Measurements from ENCODE around the gene SYPL1. TPM values are rescaled to one million over a fixed set of nuclear protein-coding genes. Genes with fewer than 3 reads are reported as not detected.

SYPL1 gene
- total and polyA plus RNA-seq, 8 donors: 16.4 to 44.7 (median 33.5) TPM

- no peak for FAIRE-seq
- DNase-seq: no peak
Observed at GRCh38 chr7:106069471-106070200, 42.5 kb downstream of the SYPL1 start.

GRCh38 chr7:106068986-106069385 lies 43.1 kb downstream of the SYPL1 start:
- peaks cover 22 to 30% (median 22%) of the 10 kb centered on the region in 3 donors for H3K4me1 ChIP-seq

More at GRCh38 chr7:106069471-106070200, 42.5 kb downstream of the SYPL1 start:
- WGBS, 2 donors: 55 to 65% methylated on average over 9 of the region's 9 CpGs
- no peaks in the 10 kb centered on the region for H3K9me3 ChIP-seq
- TF ChIP-seq CTCF (IDR thresholded peaks at IDR 0.05): no peak
- intact Hi-C loops (cut with DNase I): loop anchor here in 1 of 3 donors (10.0 kb wide), 1 partner anchor 85 kb away; no protein-coding TSS in a partner anchor
- H3K36me3 ChIP-seq: no peaks in the 10 kb centered on the region
- H3K4me1 ChIP-seq: peaks cover 22 to 30% (median 22%) of the 10 kb centered on the region in 3 donors
- ATAC-seq: no peak
- H3K27me3 ChIP-seq: no peaks in the 10 kb centered on the region
- no peak overlapping the region for H3K4me3 ChIP-seq
- peak overlapping the region in 2 of 4 donors; percentile 21 to 44 for H3K27ac ChIP-seq

GRCh38 chr7:106068538-106068961 lies 43.6 kb downstream of the SYPL1 start:
- FAIRE-seq (no peak), DNase-seq (no peak), ATAC-seq (no peak)
- no peaks in the 10 kb centered on the region for H3K9me3 ChIP-seq
- H3K4me3 ChIP-seq: no peak overlapping the region
- TF ChIP-seq CTCF (IDR thresholded peaks at IDR 0.05): no peak
- 88 to 89% methylated on average over 4 of the region's 4 CpGs for WGBS, 2 donors
- H3K27ac ChIP-seq: no peak overlapping the region
- H3K4me1 ChIP-seq: peaks cover 22 to 30% (median 22%) of the 10 kb centered on the region in 3 donors
- H3K27me3 ChIP-seq: no peaks in the 10 kb centered on the region
- intact Hi-C loops (cut with DNase I): loop anchor here in 1 of 3 donors (10.0 kb wide), 1 partner anchor 86 kb away; no protein-coding TSS in a partner anchor
- no peaks in the 10 kb centered on the region for H3K36me3 ChIP-seq

More at GRCh38 chr7:106068986-106069385, 43.1 kb downstream of the SYPL1 start:
- Histone ChIP-seq H3K27ac (no peak overlapping the region), H3K27me3 (no peaks in the 10 kb centered on the region), H3K4me3 (no peak overlapping the region), H3K36me3 (no peaks in the 10 kb centered on the region), H3K9me3 (no peaks in the 10 kb centered on the region)
- ATAC-seq (no peak), FAIRE-seq (no peak), DNase-seq (no peak)
- no peak for TF ChIP-seq CTCF (IDR thresholded peaks at IDR 0.05)
- intact Hi-C loops (cut with DNase I): loop anchor here in 1 of 3 donors (10.0 kb wide), 1 partner anchor 86 kb away; no protein-coding TSS in a partner anchor
- 78 to 79% methylated on average over 3 of the region's 3 CpGs for WGBS, 2 donors

GRCh38 chr7:106067678-106068077 lies 44.4 kb downstream of the SYPL1 start:
- peaks cover 22 to 29% (median 22%) of the 10 kb centered on the region in 3 donors for H3K4me1 ChIP-seq
- H3K4me3 ChIP-seq: no peak overlapping the region
- no peaks in the 10 kb centered on the region for H3K9me3 ChIP-seq
- H3K36me3 ChIP-seq: no peaks in the 10 kb centered on the region
- intact Hi-C loops (cut with DNase I): loop anchor here in 1 of 3 donors (10.0 kb wide), 1 partner anchor 87 kb away; no protein-coding TSS in a partner anchor
- no peak for DNase-seq
- TF ChIP-seq CTCF (IDR thresholded peaks at IDR 0.05): no peak
- WGBS, 2 donors: 60 to 99% methylated on average over 3 of the region's 3 CpGs
- ATAC-seq: no peak
- FAIRE-seq: no peak
- no peak overlapping the region for H3K27ac ChIP-seq
- H3K27me3 ChIP-seq: no peaks in the 10 kb centered on the region

Data from pancreas (tissue), 10 donors.